Myocyte (in vitro differentiated cells): ENCODE measurements around the gene TCP11L2. TPM values are rescaled to one million over a fixed set of nuclear protein-coding genes. Genes with fewer than 3 reads are reported as not detected.
"Not testable (repeated sequence)": the region's sequence is repeated elsewhere in the genome, so short reads cannot be mapped to it uniquely, and the experiment has no call there.

Source experiments
- DNase-seq: peaks from one replicate; pipeline ENCODE4 v3.0.0-alpha.2; 2012; ENCODE audit warnings: low read depth
- total RNA-seq: library from RNA; depleted of rRNA; stranded (reverse); fragments of >200 nt; gene quantifications from 2 replicates; pipeline ENCODE4 v1.2.3, GENCODE V29; 2014

The TCP11L2 gene
- total RNA-seq, 1 donor from 2014 or later: 13.4 TPM

- no peak for DNase-seq
Measured at GRCh38 chr12:106305376-106305775, 2.8 kb downstream of the TCP11L2 start.

- DNase-seq: no peak
Measured at GRCh38 chr12:106307181-106307580, 4.6 kb downstream of the TCP11L2 start.

- no peak for DNase-seq
Measured at GRCh38 chr12:106308121-106308520, 5.6 kb downstream of the TCP11L2 start.

GRCh38 chr12:106308611-106309010 is 6.1 kb downstream of the TCP11L2 start:
- DNase-seq: no peak

GRCh38 chr12:106309671-106310505 is 7.4 kb downstream of the TCP11L2 start:
- DNase-seq: peak; percentile 36

GRCh38 chr12:106310687-106311086 is 8.2 kb downstream of the TCP11L2 start:
- DNase-seq: no peak

GRCh38 chr12:106311139-106311538 is 8.6 kb downstream of the TCP11L2 start:
- no peak for DNase-seq

- not testable (repeated sequence) for DNase-seq
Measured at GRCh38 chr12:106313413-106313812, 10.9 kb downstream of the TCP11L2 start.

GRCh38 chr12:106315523-106315922 is 13.0 kb downstream of the TCP11L2 start:
- DNase-seq: no peak

- DNase-seq: no peak
Measured at GRCh38 chr12:106317406-106318082, 15.0 kb downstream of the TCP11L2 start.

- peak; percentile 40 for DNase-seq
Measured at GRCh38 chr12:106321139-106321850, 18.8 kb downstream of the TCP11L2 start.

- DNase-seq: no peak
Measured at GRCh38 chr12:106323537-106323936, 21.0 kb downstream of the TCP11L2 start.

GRCh38 chr12:106327309-106327869 is 24.9 kb downstream of the TCP11L2 start:
- DNase-seq: no peak

GRCh38 chr12:106328735-106329134 is 26.2 kb downstream of the TCP11L2 start:
- DNase-seq: no peak

GRCh38 chr12:106329231-106329982 is 26.9 kb downstream of the TCP11L2 start:
- no peak for DNase-seq

- no peak for DNase-seq
Measured at GRCh38 chr12:106331599-106331998, 29.1 kb downstream of the TCP11L2 start.

- no peak for DNase-seq
Measured at GRCh38 chr12:106332536-106332935, 30.0 kb downstream of the TCP11L2 start.

- DNase-seq: no peak
Measured at GRCh38 chr12:106333010-106333409, 30.5 kb downstream of the TCP11L2 start.

GRCh38 chr12:106333756-106334155 is 31.2 kb downstream of the TCP11L2 start:
- no peak for DNase-seq

GRCh38 chr12:106341086-106341877 is 38.7 kb downstream of the TCP11L2 start:
- peak; percentile 20 for DNase-seq
